KMS-11 (cell line): Measurements from ENCODE around the gene GSTP1.

Experiments used
- H2AFZ ChIP-seq: fragments of 200-600 bp; sonication (generic); 2 replicates; pipeline ENCODE4 v1.6.1; 2016; ENCODE audit warnings: antibody characterized with exemption, mixed run types, low read depth
- H3K27ac ChIP-seq: fragments of 200-600 bp; sonication (generic); 2 replicates; pipeline ENCODE4 v1.6.1; 2016; ENCODE audit warnings: mild to moderate bottlenecking, mixed run types
- H3K27me3 ChIP-seq: fragments of 200-600 bp; sonication (generic); 2 replicates; pipeline ENCODE4 v1.6.1; 2017; ENCODE audit warnings: mild to moderate bottlenecking, low read depth, mixed run types, moderate library complexity; ENCODE audit not compliant: insufficient read depth
- H3K36me3 ChIP-seq: fragments of 200-600 bp; sonication (generic); 2 replicates; pipeline ENCODE4 v1.6.1; 2017; ENCODE audit warnings: mild to moderate bottlenecking, mixed run types; ENCODE audit not compliant: insufficient read depth
- H3K4me1 ChIP-seq: fragments of 200-600 bp; sonication (generic); 2 replicates; pipeline ENCODE4 v1.6.1; 2016; ENCODE audit warnings: mild to moderate bottlenecking, low read depth, mixed run types; ENCODE audit not compliant: poor library complexity, severe bottlenecking
- H3K4me2 ChIP-seq: fragments of 200-600 bp; sonication (generic); 2 replicates; pipeline ENCODE4 v1.7.0; 2016; ENCODE audit warnings: mild to moderate bottlenecking, mixed run types
- H3K4me3 ChIP-seq: fragments of 200-600 bp; sonication (generic); IDR thresholded peaks from 2 replicates; pipeline ENCODE4 v1.6.1; 2017; ENCODE audit warnings: low read depth, low read length, mixed read lengths; ENCODE audit not compliant: insufficient read depth
- H3K79me2 ChIP-seq: fragments of 200-600 bp; sonication (generic); 2 replicates; pipeline ENCODE4 v1.6.1; 2016; ENCODE audit warnings: low read depth, mixed run types; ENCODE audit not compliant: insufficient read depth
- H3K9ac ChIP-seq: fragments of 200-600 bp; sonication (generic); 2 replicates; pipeline ENCODE4 v1.6.1; 2016; ENCODE audit warnings: mild to moderate bottlenecking, mixed run types
- H4K20me1 ChIP-seq: fragments of 200-600 bp; sonication (generic); 2 replicates; pipeline ENCODE4 v1.6.1; 2016; ENCODE audit warnings: mild to moderate bottlenecking, mixed run types; ENCODE audit not compliant: insufficient read depth
- TF ChIP-seq, protein P1 (sequence below): fragments of 200-600 bp; sonication (generic); conservative IDR thresholded peaks from 2 replicates; pipeline ENCODE4 v1.6.1; 2017; ENCODE audit warnings: low read depth, mild to moderate bottlenecking, antibody characterized with exemption, low read length, moderate library complexity, mixed read lengths

The GSTP1 gene

DNA sequence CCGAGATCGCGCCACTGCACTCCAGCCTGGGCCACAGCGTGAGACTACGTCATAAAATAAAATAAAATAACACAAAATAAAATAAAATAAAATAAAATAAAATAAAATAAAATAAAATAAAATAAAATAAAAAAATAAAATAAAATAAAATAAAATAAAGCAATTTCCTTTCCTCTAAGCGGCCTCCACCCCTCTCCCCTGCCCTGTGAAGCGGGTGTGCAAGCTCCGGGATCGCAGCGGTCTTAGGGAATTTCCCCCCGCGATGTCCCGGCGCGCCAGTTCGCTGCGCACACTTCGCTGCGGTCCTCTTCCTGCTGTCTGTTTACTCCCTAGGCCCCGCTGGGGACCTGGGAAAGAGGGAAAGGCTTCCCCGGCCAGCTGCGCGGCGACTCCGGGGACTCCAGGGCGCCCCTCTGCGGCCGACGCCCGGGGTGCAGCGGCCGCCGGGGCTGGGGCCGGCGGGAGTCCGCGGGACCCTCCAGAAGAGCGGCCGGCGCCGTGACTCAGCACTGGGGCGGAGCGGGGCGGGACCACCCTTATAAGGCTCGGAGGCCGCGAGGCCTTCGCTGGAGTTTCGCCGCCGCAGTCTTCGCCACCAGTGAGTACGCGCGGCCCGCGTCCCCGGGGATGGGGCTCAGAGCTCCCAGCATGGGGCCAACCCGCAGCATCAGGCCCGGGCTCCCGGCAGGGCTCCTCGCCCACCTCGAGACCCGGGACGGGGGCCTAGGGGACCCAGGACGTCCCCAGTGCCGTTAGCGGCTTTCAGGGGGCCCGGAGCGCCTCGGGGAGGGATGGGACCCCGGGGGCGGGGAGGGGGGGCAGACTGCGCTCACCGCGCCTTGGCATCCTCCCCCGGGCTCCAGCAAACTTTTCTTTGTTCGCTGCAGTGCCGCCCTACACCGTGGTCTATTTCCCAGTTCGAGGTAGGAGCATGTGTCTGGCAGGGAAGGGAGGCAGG is at the start of gene GSTP1:
TSS of gene GSTP1 (plus strand) at position 566 of the 958 bp plus-strand sequence. CDS start at position 598, 32 bp downstream.
- Histone ChIP-seq H3K36me3 (no peaks in the 10 kb centered on the region), H2AFZ (no peak within 1 kb of the TSS), H3K79me2 (no peaks in the 10 kb centered on the region), H4K20me1 (no peaks in the 10 kb centered on the region), H3K27me3 (peaks cover 29% of the 10 kb centered on the region), H3K27ac (no peak within 1 kb of the TSS), H3K4me2 (no peak within 1 kb of the TSS), H3K4me1 (no peaks in the 10 kb centered on the region), H3K9ac (no peak within 1 kb of the TSS), H3K4me3 (no peak within 1 kb of the TSS)
- TF ChIP-seq, protein P1, sequence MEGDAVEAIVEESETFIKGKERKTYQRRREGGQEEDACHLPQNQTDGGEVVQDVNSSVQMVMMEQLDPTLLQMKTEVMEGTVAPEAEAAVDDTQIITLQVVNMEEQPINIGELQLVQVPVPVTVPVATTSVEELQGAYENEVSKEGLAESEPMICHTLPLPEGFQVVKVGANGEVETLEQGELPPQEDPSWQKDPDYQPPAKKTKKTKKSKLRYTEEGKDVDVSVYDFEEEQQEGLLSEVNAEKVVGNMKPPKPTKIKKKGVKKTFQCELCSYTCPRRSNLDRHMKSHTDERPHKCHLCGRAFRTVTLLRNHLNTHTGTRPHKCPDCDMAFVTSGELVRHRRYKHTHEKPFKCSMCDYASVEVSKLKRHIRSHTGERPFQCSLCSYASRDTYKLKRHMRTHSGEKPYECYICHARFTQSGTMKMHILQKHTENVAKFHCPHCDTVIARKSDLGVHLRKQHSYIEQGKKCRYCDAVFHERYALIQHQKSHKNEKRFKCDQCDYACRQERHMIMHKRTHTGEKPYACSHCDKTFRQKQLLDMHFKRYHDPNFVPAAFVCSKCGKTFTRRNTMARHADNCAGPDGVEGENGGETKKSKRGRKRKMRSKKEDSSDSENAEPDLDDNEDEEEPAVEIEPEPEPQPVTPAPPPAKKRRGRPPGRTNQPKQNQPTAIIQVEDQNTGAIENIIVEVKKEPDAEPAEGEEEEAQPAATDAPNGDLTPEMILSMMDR = no peak

DNA sequence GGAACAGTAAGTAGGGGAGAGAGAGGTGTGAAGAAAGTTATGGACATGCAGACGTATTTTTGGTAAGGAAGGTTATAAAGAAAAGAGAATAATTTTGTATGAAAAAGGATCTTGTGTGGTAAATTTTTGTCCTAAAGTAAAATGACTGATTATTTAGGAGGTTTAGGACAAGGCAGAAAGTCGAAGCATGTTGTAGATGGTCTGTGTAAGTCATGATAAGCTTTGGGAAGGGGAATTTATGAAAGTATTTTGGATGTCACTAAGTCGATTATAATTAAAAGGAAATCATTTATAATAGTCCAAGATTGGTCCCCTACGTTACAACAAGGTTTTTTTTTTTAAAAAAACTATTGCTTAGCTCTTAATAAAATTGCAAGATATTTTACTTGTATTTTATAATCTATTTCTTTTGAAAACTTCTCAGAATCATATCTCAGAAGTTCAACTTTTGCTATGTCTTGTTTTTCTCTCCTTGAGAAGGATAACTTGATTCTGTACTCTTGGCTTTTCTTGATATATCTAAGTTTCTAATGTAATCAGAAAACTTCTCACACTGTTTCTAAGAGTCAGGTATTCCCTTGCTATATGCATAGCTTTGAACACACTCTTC is 49.4 kb upstream of the GSTP1 start:
- Histone ChIP-seq H2AFZ (no peak overlapping the region), H3K4me3 (no peak overlapping the region), H3K79me2 (no peaks in the 10 kb centered on the region), H3K4me2 (no peak overlapping the region), H3K9ac (no peak overlapping the region), H3K36me3 (no peaks in the 10 kb centered on the region), H3K27me3 (peaks cover 4% of the 10 kb centered on the region; the same call in 1 of the 2 replicates), H3K4me1 (no peaks in the 10 kb centered on the region), H3K27ac (no peak overlapping the region), H4K20me1 (no peaks in the 10 kb centered on the region)
- TF ChIP-seq, protein P1 = no peak

DNA sequence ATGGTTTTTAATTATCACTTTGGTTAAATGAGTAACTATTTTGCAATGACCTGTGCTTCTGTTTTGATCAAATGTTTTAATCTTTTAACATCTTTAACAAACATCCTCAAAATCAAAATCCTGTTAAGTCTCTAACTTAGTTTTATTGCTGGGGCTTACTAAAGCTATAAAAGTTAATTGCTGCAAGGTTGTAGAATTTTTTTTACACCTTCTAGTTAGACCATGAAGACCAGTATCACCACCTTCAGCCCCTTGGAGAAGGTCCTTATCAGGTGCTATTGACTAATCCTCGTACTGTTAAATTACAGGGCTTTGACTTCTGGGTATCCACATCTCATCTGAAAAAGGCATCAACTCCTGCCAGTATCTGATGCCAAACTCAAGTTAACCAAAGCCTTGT is 48.1 kb upstream of the GSTP1 start:
- H3K4me3 ChIP-seq = no peak overlapping the region
- no peaks in the 10 kb centered on the region for H4K20me1 ChIP-seq
- H3K4me2 ChIP-seq = no peak overlapping the region
- H3K36me3 ChIP-seq = no peaks in the 10 kb centered on the region
- no peak overlapping the region for H3K27ac ChIP-seq
- TF ChIP-seq, protein P1 = no peak
- peaks cover 4% of the 10 kb centered on the region; the same call in 1 of the 2 replicates for H3K27me3 ChIP-seq
- no peaks in the 10 kb centered on the region for H3K79me2 ChIP-seq
- no peaks in the 10 kb centered on the region for H3K4me1 ChIP-seq
- no peak overlapping the region for H2AFZ ChIP-seq
- no peak overlapping the region for H3K9ac ChIP-seq

DNA sequence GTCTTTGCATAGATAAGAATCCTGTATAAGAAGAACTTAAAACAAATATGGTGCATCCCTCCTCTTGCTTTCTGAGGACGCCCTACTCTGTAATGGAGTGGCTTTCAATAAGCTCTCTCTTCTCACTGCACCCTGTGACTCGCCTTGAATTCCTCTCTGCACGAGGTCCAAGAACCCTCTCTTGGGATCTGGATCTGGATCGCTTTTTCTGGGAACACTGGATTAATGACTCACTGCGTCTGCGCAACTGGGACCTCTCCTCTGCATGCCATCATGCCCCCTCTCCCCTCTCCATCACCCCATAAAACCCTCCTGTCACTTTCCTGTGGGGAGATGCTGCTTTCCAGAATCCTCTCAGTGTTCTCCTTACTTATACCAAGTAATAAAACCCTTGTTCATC is 45.3 kb upstream of the GSTP1 start:
- Histone ChIP-seq H3K27ac (no peak overlapping the region), H3K36me3 (no peaks in the 10 kb centered on the region), H3K4me2 (no peak overlapping the region), H3K27me3 (no peaks in the 10 kb centered on the region), H4K20me1 (no peaks in the 10 kb centered on the region), H3K9ac (no peak overlapping the region), H2AFZ (no peak overlapping the region), H3K79me2 (no peaks in the 10 kb centered on the region), H3K4me3 (no peak overlapping the region), H3K4me1 (no peaks in the 10 kb centered on the region)
- TF ChIP-seq, protein P1 = no peak
